ENCODE measurements around the gene FMO1.

DNA sequence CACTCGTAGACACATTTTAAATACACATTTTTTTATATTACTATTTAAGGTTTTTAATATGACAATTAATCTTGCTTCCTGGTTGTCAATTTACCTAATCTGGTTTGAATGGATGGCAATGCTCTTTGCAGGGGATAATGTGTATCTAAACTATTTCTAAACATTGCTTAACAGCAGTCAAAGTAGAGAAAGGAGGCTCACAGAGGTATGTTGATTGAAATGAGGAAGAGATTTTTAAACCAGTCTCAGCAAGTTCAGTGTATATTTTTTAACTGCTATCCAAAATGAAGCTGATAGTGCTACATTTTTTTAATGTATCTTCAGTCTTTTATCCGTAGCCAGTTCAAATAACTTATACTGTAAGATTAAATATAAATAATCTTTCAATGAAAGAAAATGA lies 17.4 kb downstream of the FMO1 start:
- TF ChIP-seq POLR2AphosphoS5 (IDR thresholded peaks at IDR 0.05; ENCODE audit: low read depth, low read length): no peak
- TF ChIP-seq EZH2 (IDR thresholded peaks at IDR 0.05): no peak
- TF ChIP-seq ZBTB33 (IDR thresholded peaks at IDR 0.05; ENCODE audit: extremely low read depth, insufficient replicate concordance, low read length): no peak

Measured in HCT116 (cell line).